ENCODE measurements around the gene ZYX.

- TF ChIP-seq CTCF (IDR thresholded peaks at IDR 0.05; ENCODE audit: insufficient read depth, low read length, poor library complexity, severe bottlenecking): no peak
- no peak for TF ChIP-seq EZH2phosphoT487 (conservative IDR thresholded peaks at IDR 0.05; ENCODE audit: low read length)
These were observed 35.7 kb upstream of the ZYX start for GRCh38 chr7:143345428-143345900.

Measured in SU-DHL-6 (cell line).